ENCODE results near the gene INPP4A. TPM values are rescaled to one million over a fixed set of nuclear protein-coding genes. Genes with fewer than 3 reads are reported as not detected.

Gene INPP4A
- total RNA-seq (10 to 100 TPM; 30.4 to 49.9 (median 39.9) TPM), polyA plus RNA-seq (10 to 100 TPM in 1 of 3 donors, 1 to 10 TPM in 2; 1.8 to 12.2 (median 2.3) TPM)

DNA sequence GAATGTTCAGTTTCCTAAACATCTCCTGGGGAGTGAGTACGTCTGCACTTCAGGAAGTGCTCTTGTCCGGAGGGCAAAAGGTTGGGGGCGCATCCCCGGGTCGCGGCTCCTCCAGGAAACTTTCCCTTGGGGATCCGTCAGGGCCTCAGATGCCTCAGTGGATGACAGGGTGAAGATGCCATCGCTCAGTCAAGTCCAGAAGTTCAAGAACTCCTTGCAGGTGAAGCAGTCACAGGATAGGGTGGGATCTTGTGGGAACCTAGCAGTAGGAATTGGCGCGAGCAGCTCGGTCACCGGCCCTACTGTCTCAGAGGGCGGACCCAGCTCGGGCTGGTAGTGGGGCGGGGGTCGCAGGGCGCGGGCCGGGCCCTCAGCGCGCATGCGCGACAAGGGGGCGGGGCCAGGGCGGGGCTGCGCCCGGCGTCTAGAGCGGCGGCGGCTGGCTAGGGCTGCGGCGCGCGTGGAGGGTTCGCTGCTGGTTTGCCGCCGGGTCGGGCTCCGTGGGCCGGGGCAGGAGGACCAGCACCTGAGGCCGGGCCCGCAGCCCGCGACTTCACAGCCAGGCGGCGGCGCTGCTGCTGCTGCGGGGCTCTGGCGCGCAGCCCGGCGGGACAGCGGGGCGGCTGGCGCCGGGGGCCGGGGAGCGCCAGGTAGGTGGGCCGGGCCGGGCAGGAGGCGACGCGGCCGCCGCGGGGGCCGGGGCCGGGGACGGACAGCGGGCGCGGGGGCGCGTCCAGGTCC is at the start of gene INPP4A:
Gene INPP4A (plus strand): TSS at position 423 of the 741 bp plus-strand sequence. CDS start 75,191 bp downstream, outside the sequence.
- H3K9me3 ChIP-seq = no peaks in the 10 kb centered on the region
- 1% methylated on average over 75 of the region's 75 CpGs for WGBS, 2 donors
- H3K27me3 ChIP-seq = no peaks in the 10 kb centered on the region
- DNase-seq = peak; percentile 85
- peaks cover 0 to 39% (median 25%) of the 10 kb centered on the region in 4 donors for H3K4me1 ChIP-seq
- H3K4me3 ChIP-seq = peak within 1 kb of the TSS; percentile 55 to 86 (median 66)
- H3K27ac ChIP-seq = peak within 1 kb of the TSS; percentile 76 to 90 (median 82)
- no peak for TF ChIP-seq EP300 (IDR thresholded peaks at IDR 0.05)
- TF ChIP-seq CTCF (IDR thresholded peaks at IDR 0.05) = no peak
- peak; percentile 28 to 72 (median 68) for TF ChIP-seq POLR2AphosphoS5 (IDR thresholded peaks at IDR 0.05)
- no peak for TF ChIP-seq POLR2A (IDR thresholded peaks at IDR 0.05)
- intact Hi-C loops (cut with DNase I) = loop anchor here (2.0 to 10.0 kb wide), 3 partner anchors 116 to 160 kb away; partner anchors contain the start of genes COA5 and UNC50
- H3K36me3 ChIP-seq = no peaks in the 10 kb centered on the region

GRCh38 chr2:98395977-98396376 is 48.7 kb upstream of the INPP4A start:
- Histone ChIP-seq H3K9me3 (no peaks in the 10 kb centered on the region), H3K27me3 (peaks cover 0 to 4% (median 0%) of the 10 kb centered on the region in 3 donors), H3K4me3 (no peak overlapping the region), H3K36me3 (no peaks in the 10 kb centered on the region), H3K4me1 (no peaks in the 10 kb centered on the region), H3K27ac (no peak overlapping the region)
- TF ChIP-seq POLR2A (IDR thresholded peaks at IDR 0.05) (no peak), CTCF (IDR thresholded peaks at IDR 0.05) (no peak), EP300 (IDR thresholded peaks at IDR 0.05) (no peak), POLR2AphosphoS5 (IDR thresholded peaks at IDR 0.05) (no peak)
- no peak for DNase-seq
- 94% methylated on average over 6 of the region's 6 CpGs for WGBS, 2 donors
- intact Hi-C loops (cut with DNase I) = no loop called here

DNA sequence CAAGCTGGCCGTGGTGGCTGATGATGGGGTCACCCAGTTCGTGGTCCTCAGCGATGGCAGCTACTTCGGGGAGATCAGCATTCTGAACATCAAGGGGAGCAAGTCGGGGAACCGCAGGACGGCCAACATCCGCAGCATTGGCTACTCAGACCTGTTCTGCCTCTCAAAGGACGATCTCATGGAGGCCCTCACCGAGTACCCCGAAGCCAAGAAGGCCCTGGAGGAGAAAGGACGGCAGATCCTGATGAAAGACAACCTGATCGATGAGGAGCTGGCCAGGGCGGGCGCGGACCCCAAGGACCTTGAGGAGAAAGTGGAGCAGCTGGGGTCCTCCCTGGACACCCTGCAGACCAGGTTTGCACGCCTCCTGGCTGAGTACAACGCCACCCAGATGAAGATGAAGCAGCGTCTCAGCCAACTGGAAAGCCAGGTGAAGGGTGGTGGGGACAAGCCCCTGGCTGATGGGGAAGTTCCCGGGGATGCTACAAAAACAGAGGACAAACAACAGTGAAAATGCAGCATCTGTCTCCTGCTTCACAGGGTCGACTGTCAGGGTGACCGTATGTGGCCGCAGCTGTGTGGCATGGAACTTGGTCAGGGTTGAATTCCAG is 47.8 kb upstream of the INPP4A start:
- Histone ChIP-seq H3K36me3 (no peaks in the 10 kb centered on the region), H3K4me1 (no peaks in the 10 kb centered on the region), H3K4me3 (no peak overlapping the region), H3K9me3 (no peaks in the 10 kb centered on the region), H3K27me3 (peaks cover 0 to 4% (median 0%) of the 10 kb centered on the region in 3 donors), H3K27ac (no peak overlapping the region)
- no peak for TF ChIP-seq POLR2AphosphoS5 (IDR thresholded peaks at IDR 0.05)
- TF ChIP-seq POLR2A (IDR thresholded peaks at IDR 0.05) = no peak
- no peak for TF ChIP-seq CTCF (IDR thresholded peaks at IDR 0.05)
- intact Hi-C loops (cut with DNase I) = no loop called here
- 94% methylated on average over 23 of the region's 23 CpGs for WGBS, 2 donors
- DNase-seq = no peak

DNA sequence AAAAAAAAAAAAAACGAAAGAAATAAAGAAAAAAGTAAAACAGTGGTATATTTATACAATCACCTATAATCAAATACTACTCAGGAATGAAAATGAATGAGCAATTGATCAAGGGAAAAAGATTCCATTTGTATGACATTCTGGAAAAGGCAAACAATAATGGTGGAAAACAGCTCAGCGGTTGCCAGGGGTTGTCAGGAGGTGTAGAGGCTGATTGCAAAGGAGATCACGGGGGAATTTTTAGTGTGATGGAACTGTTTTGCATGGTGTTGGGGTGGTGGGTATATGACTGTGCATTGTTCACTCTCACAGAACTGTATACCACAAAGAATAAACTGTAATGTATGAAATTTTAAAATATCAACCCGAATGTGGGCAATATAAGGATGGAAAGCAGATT is 45.5 kb upstream of the INPP4A start:
- WGBS, 2 donors = 77 to 78% methylated on average over 4 of the region's 4 CpGs
- H3K27ac ChIP-seq = no peak overlapping the region
- intact Hi-C loops (cut with DNase I) = no loop called here
- no peak for DNase-seq
- H3K4me1 ChIP-seq = no peaks in the 10 kb centered on the region
- TF ChIP-seq CTCF (IDR thresholded peaks at IDR 0.05) = no peak
- no peak for TF ChIP-seq POLR2A (IDR thresholded peaks at IDR 0.05)
- no peak for TF ChIP-seq POLR2AphosphoS5 (IDR thresholded peaks at IDR 0.05)
- no peak for TF ChIP-seq EP300 (IDR thresholded peaks at IDR 0.05)
- no peaks in the 10 kb centered on the region for H3K9me3 ChIP-seq
- no peak overlapping the region for H3K4me3 ChIP-seq
- H3K36me3 ChIP-seq = no peaks in the 10 kb centered on the region
- H3K27me3 ChIP-seq = peaks cover 0 to 4% (median 0%) of the 10 kb centered on the region in 3 donors

Data from sigmoid colon (tissue), 7 donors.